ENCODE measurements around the gene EIF4E.

EIF4E gene

DNA sequence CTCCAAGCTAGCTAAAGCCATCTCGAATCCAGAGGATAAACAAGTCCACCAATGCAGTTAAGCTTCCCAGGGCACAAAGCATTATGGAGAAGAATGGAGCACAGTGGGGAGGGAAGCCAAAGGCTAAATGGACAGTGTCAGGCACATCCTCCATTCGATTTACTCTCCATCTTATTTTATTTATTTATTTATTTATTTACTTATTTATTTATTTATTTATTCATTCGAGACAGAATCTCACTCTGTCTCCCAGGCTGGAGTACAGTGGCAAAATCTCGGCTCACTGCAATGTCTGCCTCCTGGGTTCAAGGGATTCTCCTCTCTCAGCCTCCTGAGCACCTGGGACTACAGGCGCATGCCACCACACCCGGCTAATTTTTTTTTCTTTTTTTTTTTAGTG is 26.3 kb upstream of the EIF4E start:
- DNase-seq: no peak
- intact Hi-C loops (cut with DNase I; ENCODE audit: low total_unique reads): no loop called here
- H3K27ac ChIP-seq: no peak overlapping the region
- no peaks in the 10 kb centered on the region for H3K27me3 ChIP-seq
- no peaks in the 10 kb centered on the region for H3K36me3 ChIP-seq
- no peak overlapping the region for H3K4me3 ChIP-seq
- H3K4me1 ChIP-seq: no peaks in the 10 kb centered on the region
- TF ChIP-seq, protein P1, sequence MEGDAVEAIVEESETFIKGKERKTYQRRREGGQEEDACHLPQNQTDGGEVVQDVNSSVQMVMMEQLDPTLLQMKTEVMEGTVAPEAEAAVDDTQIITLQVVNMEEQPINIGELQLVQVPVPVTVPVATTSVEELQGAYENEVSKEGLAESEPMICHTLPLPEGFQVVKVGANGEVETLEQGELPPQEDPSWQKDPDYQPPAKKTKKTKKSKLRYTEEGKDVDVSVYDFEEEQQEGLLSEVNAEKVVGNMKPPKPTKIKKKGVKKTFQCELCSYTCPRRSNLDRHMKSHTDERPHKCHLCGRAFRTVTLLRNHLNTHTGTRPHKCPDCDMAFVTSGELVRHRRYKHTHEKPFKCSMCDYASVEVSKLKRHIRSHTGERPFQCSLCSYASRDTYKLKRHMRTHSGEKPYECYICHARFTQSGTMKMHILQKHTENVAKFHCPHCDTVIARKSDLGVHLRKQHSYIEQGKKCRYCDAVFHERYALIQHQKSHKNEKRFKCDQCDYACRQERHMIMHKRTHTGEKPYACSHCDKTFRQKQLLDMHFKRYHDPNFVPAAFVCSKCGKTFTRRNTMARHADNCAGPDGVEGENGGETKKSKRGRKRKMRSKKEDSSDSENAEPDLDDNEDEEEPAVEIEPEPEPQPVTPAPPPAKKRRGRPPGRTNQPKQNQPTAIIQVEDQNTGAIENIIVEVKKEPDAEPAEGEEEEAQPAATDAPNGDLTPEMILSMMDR (IDR thresholded peaks at IDR 0.05): no peak
- H3K9me3 ChIP-seq: no peaks in the 10 kb centered on the region

DNA sequence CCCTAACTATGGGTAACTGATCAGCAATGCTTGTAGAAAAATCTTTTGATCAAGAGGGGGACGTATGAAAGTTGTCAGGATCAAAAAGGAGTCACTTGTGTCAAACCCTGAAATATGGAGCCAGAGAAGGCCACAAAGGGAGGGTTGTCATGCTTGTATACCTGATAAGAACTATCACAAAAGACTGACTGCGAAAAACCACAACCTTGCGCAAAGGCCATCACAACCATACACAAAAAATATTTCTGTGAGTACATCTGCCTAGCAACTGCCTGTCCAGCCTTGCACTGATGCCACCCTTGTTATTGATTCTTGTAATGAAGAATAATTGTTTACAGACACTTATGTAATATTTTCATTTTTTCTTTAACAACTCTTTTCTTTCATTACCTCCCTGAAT is 22.8 kb upstream of the EIF4E start:
- Histone ChIP-seq H3K27ac (no peak overlapping the region), H3K4me1 (no peaks in the 10 kb centered on the region), H3K27me3 (no peaks in the 10 kb centered on the region), H3K4me3 (no peak overlapping the region), H3K36me3 (no peaks in the 10 kb centered on the region), H3K9me3 (no peaks in the 10 kb centered on the region)
- TF ChIP-seq, protein P1 (IDR thresholded peaks at IDR 0.05): no peak
- intact Hi-C loops (cut with DNase I; ENCODE audit: low total_unique reads): no loop called here
- DNase-seq: no peak

DNA sequence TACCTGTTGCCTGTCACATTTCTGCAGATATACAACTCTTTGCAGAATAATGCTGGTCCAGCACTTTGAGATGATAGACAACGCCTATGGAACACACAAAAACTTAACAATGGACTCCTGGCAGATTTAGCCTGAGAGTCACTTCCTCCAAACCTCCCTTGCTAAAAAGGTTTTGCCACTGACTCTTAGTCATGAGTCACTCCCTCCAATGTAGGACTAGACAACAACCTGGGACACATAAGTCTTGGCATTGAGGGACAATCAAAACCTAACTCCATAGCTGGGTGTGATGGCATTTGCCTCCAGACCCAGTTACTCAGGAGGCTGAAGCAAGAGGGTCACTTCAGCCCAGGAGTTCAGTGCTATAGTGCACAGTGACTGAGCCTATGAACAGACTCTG is 22.0 kb upstream of the EIF4E start:
- Histone ChIP-seq H3K9me3 (no peaks in the 10 kb centered on the region), H3K36me3 (no peaks in the 10 kb centered on the region), H3K27me3 (no peaks in the 10 kb centered on the region), H3K4me3 (no peak overlapping the region), H3K27ac (no peak overlapping the region), H3K4me1 (peaks cover 0 to 6% (median 0%) of the 10 kb centered on the region in 4 donors)
- TF ChIP-seq, protein P1 (IDR thresholded peaks at IDR 0.05): no peak
- no peak for DNase-seq
- intact Hi-C loops (cut with DNase I; ENCODE audit: low total_unique reads): no loop called here

DNA sequence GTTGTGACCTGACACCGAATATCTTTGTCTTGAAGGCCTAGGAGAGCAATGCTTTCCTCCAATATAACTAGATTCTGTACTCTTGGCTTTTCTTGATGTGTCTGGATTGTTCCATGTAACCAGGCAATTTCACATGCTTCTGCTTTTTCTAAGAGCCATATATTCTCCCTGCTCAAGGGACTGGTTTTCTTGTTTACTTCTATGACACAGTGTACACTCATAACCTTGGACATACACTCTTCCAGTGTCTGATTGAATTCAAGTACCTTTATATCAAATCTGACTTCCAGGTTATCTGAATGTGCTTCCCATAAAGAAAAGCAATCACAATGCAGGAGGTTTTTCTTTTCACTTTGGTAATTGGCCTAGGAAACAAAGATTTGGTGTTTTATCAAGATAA is 17.4 kb upstream of the EIF4E start:
- peak overlapping the region in 1 of 2 donors; percentile 37 for H3K27ac ChIP-seq
- no peaks in the 10 kb centered on the region for H3K9me3 ChIP-seq
- peaks cover 0 to 19% (median 0%) of the 10 kb centered on the region in 4 donors for H3K4me1 ChIP-seq
- no peaks in the 10 kb centered on the region for H3K36me3 ChIP-seq
- intact Hi-C loops (cut with DNase I; ENCODE audit: low total_unique reads): no loop called here
- DNase-seq: no peak
- no peaks in the 10 kb centered on the region for H3K27me3 ChIP-seq
- TF ChIP-seq, protein P1 (IDR thresholded peaks at IDR 0.05): no peak
- no peak overlapping the region for H3K4me3 ChIP-seq

DNA sequence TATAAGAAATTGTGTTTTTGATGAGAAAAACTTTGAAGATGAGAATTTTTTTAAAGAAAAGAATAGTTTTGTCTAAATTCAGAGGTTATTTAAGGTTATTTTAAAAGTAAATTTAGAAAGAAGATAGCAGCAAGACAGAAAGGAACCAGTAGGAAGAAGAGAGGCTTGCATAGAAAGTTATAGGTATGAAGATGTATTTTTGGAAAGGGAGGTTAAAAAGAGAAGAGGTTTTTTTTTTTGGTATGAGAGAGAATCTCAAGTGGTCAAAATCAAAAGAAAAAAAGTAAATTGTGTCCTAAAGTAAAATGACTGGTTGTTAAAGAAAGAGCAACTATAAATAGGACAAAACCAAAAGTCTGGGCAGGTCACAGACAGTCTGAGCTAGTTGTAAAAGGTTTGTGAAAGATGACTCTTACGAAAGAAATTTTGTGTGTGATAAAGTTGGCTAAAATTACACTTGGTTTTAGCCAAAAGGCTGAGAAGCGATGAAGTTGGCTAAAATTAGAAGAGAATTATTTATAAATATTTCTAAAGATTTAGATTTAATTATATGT is 16.4 kb upstream of the EIF4E start:
- no peak overlapping the region for H3K4me3 ChIP-seq
- H3K27me3 ChIP-seq: no peaks in the 10 kb centered on the region
- no peaks in the 10 kb centered on the region for H3K9me3 ChIP-seq
- no peak for DNase-seq
- H3K36me3 ChIP-seq: no peaks in the 10 kb centered on the region
- peak overlapping the region in 1 of 2 donors; percentile 50 for H3K27ac ChIP-seq
- peaks cover 0 to 19% (median 0%) of the 10 kb centered on the region in 4 donors for H3K4me1 ChIP-seq
- TF ChIP-seq, protein P1 (IDR thresholded peaks at IDR 0.05): no peak
- intact Hi-C loops (cut with DNase I; ENCODE audit: low total_unique reads): no loop called here

DNA sequence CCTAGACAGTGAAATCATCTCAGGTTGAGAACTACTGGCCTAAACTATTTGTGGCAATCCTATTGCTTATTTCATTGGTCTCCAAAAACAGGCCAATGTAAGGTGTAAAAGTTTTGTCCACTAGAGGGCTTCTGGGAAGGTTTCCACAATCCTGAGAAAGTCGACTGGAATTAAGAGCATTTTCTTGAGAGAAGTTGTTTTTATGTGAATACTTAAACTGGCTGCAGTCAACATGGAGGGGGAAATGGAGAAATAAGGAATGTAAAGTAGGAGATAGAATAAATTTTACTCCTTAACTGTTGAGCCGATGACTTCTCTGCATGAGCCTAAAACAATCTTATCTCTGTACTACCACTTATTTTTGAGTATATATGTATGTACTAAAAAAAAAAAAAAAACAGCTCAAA is 11.0 kb upstream of the EIF4E start:
- no peak overlapping the region for H3K27ac ChIP-seq

More for the DNA sequence above, 11.0 kb upstream of the EIF4E start:
- intact Hi-C loops (cut with DNase I; ENCODE audit: low total_unique reads): loop anchor here (5.0 kb wide), 1 partner anchor 527 kb away; no protein-coding TSS in a partner anchor
- no peak overlapping the region for H3K4me3 ChIP-seq
- H3K27me3 ChIP-seq: no peaks in the 10 kb centered on the region
- peaks cover 0 to 3% (median 0%) of the 10 kb centered on the region in 4 donors for H3K4me1 ChIP-seq
- TF ChIP-seq, protein P1 (IDR thresholded peaks at IDR 0.05): peak; percentile 62 to 67
- DNase-seq: no peak
- H3K36me3 ChIP-seq: no peaks in the 10 kb centered on the region
- no peaks in the 10 kb centered on the region for H3K9me3 ChIP-seq

Data from tibial artery (tissue), 4 donors.